Measurements from ENCODE around the gene XPNPEP1.

XPNPEP1 gene

GRCh38 chr10:109863775-109864174 is 59.5 kb downstream of the XPNPEP1 start:
- DNase-seq (ENCODE audit: low read depth), result no peak

GRCh38 chr10:109862738-109863137 is 60.6 kb downstream of the XPNPEP1 start:
- DNase-seq (ENCODE audit: low read depth), result no peak

GRCh38 chr10:109862041-109862440 is 61.3 kb downstream of the XPNPEP1 start:
- DNase-seq (ENCODE audit: low read depth), result no peak

- no peak for DNase-seq (ENCODE audit: low read depth)
Measured at GRCh38 chr10:109861081-109861480, 62.2 kb downstream of the XPNPEP1 start.

GRCh38 chr10:109859221-109859620 is 64.1 kb downstream of the XPNPEP1 start:
- no peak for DNase-seq (ENCODE audit: low read depth)

GRCh38 chr10:109855746-109856145 is 67.6 kb downstream of the XPNPEP1 start:
- no peak for DNase-seq (ENCODE audit: low read depth)

GRCh38 chr10:109853921-109854320 is 69.4 kb downstream of the XPNPEP1 start:
- DNase-seq (ENCODE audit: low read depth), result no peak

GRCh38 chr10:109852475-109853037 is 70.8 kb downstream of the XPNPEP1 start:
- DNase-seq (ENCODE audit: low read depth), result peak; percentile 46

- DNase-seq (ENCODE audit: low read depth), result no peak
Measured at GRCh38 chr10:109851616-109852474, 71.5 kb downstream of the XPNPEP1 start.

- DNase-seq (ENCODE audit: low read depth), result no peak
Measured at GRCh38 chr10:109846832-109847231, 76.5 kb downstream of the XPNPEP1 start.

GRCh38 chr10:109845308-109845707 is 78.0 kb downstream of the XPNPEP1 start:
- DNase-seq (ENCODE audit: low read depth), result no peak

GRCh38 chr10:109838592-109839244 is 84.6 kb downstream of the XPNPEP1 start:
- DNase-seq (ENCODE audit: low read depth), result no peak

GRCh38 chr10:109837384-109837783 is 85.9 kb downstream of the XPNPEP1 start:
- no peak for DNase-seq (ENCODE audit: low read depth)

- no peak for DNase-seq (ENCODE audit: low read depth)
Measured at GRCh38 chr10:109835257-109835656, 88.1 kb downstream of the XPNPEP1 start.

- DNase-seq (ENCODE audit: low read depth), result no peak
Measured at GRCh38 chr10:109831846-109832245, 91.5 kb downstream of the XPNPEP1 start.

GRCh38 chr10:109824206-109824605 is 99.1 kb downstream of the XPNPEP1 start:
- no peak for DNase-seq (ENCODE audit: low read depth)

GRCh38 chr10:109823196-109823595 is 100.1 kb downstream of the XPNPEP1 start:
- DNase-seq (ENCODE audit: low read depth), result no peak

- no peak for DNase-seq (ENCODE audit: low read depth)
Measured at GRCh38 chr10:109821672-109822071, 101.6 kb downstream of the XPNPEP1 start.

GRCh38 chr10:109820620-109821405 is 102.5 kb downstream of the XPNPEP1 start:
- no peak for DNase-seq (ENCODE audit: low read depth)

GRCh38 chr10:109819807-109820206 is 103.5 kb downstream of the XPNPEP1 start:
- no peak for DNase-seq (ENCODE audit: low read depth)
